OCI-M2 (cell line): ENCODE results near the gene DIP2B.

Experiments used
- DNase-seq: peaks from one replicate; lab custom pipeline; 2025; ENCODE audit not compliant: unreplicated experiment; lab: John Stamatoyannopoulos, UW

Gene DIP2B

DNA sequence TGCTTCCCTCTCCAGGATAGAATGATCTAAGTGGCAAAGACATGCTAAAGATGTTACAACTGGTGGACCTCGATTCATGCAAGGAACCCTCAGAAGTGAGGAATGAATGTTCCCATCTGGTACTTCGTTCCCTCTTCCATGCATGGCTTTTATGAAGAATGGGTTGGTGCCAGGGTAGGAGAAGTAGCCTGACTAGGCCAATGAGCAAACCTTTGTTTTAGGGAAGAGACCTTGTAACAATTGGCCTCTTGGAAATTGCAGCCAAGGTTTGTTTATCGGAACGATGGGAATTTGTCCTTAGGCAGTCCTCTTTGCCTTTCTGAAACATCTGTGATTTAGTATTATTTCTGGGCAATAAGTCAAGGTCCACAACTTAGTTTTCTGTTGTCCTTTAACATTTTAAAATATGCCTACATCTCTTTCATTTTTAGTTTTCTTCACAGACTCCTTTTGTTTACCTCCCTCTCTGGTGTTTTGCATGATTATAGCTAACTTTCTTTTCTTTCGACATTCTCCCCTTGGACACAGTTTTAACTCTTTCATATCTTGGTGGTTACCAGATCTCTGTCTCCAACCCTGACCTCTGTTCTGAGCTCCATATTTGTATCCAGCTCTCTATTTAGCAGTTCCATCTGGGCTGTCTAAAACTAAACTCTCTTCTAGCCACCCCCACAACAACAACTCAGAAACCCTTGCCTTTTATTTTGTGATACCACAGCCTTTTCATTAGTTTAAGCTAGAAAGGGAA is 70.0 kb downstream of the DIP2B start:
- no peak for DNase-seq

DNA sequence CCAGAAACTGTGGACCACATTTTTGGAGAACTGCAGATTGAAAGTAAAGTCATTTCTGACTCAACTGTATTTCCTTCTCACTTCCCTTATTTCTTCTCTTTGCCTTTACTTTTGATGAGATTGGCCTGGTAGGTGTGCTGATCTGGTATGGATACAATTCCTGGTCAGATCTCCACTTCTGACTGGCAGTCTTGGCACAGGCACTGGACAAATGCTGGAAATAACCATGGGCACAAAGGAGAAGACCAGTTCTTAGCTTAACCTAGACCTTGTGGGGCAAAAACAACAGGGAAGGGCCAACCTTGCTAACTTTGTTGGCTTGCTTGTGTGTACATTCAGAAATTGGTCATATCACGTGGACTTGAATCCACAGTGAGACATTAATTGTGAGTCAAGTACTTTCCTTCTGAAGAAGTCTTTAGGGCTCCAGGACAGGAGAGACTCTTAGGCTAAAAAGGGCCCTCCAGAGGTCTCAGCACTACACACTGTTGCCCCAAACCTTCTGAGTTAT is 75.0 kb downstream of the DIP2B start:
- no peak for DNase-seq

DNA sequence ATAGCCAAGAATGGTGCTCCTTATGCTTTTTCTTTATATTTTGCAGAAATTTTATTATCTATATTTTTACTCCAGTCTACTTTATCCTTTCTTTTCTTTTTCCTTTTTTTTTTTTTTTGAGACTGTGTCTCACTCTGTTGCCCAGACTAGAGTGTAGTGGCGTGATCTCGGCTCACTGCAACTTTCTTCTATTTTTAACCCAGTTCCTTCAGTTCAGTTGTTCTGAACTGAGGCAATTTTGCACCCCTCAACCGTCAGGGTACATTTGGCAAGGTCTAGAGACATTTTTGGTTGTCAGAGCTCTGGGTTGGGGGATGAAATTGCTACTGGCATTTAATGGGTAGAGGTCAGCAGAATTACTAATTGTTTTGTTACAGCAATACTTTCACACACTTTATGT is 75.7 kb downstream of the DIP2B start:
- no peak for DNase-seq

DNA sequence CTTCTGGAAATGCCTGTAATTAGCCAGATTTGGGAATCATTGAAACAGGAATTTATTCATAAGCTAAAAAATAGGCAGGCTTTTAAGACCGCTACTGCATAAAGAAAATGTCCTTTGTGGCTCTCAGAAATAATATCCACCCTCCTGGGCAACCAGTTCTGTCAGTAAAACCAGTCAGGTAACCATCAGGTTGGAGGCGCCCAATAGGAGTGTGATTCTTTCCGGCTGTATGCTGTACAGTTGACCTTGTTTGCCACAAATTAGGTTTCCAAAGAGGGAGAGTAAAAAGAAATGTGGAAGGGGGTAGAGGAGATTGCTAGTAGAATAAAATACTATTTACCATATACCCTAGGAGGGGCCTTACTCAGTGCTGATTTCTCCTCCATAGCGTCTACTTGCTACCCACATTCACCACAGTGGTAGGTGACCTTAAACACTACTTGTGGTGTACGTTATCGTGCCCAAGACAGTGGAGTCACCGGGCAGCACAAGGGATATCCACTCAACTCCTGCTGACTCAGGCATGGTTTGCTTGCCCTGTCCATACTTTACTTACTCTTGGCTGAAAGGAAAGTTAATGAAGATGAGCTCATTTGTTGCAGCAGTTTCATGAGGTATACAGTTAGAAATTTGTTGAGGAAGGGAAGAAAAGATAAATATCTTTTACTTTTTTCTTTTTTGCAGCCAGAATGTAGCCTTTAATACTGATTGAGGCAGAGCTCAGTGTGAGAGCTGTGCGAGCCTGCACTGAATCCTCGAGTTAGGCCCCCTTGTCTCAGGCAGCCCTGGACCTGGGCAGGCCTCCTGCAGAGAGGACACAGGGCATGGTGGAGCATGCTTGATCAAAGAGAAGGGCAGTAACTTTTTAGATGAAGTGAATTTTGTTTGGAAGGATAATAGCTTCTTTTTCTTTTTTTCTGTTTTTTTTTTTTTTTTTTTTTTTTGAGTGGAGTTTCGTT is 76.7 kb downstream of the DIP2B start:
- DNase-seq, result no peak

DNA sequence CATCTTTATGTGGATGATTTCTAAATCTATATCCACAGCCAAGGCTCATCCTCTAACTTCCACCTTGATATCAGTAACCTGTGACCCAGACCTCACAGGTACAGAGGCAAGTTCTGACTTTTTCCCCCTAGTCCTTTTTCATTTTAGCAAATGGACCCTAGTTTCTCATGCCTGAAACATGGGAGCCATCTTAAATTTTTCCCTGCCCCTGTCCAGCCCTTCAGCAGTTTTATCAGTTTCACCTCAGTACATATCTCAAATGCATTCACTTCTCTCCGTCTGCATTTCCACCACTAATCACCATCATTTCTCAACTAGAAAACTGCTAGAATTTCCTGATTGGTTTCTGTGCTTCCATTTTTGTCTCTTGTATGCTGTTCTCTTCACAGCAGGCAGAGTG is 79.3 kb downstream of the DIP2B start:
- no peak for DNase-seq

DNA sequence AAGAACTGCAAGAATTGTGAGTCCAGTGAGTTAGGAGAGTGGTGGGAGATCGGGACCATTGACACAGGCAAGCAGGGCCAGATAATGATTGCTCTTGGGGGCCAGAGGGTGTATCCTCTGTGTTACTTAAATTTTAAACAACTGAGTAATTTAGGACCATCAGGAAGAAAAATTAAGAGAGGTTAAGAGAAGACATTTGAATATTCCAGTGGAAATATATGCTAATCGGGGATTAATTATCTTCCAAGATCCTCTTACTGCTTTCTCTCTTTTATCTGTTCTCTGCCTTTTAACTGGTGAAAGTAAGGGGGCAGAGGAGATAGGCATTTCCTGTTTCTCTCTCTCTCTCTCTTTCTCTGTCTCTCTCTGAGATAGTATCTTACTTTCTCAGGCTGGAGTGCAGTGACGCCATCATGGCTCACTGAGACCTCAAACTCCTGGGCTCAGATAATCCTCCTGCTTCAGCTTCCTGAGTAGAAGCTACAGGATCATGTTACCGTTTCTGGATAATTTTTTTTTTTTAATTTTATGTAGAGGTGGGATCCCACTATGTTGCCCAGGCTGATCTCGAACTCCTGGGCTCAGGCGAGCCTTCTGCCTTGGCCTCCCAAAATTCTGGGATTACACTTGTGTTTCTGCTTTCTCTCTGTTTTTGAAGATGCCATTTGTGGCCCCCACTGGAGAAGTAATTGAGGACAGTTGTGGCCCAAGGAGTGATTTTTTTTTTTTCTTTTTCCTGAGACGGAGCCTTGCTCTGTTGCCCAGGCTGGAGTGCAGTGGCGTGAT is 85.1 kb downstream of the DIP2B start:
- peak; percentile 49 for DNase-seq

DNA sequence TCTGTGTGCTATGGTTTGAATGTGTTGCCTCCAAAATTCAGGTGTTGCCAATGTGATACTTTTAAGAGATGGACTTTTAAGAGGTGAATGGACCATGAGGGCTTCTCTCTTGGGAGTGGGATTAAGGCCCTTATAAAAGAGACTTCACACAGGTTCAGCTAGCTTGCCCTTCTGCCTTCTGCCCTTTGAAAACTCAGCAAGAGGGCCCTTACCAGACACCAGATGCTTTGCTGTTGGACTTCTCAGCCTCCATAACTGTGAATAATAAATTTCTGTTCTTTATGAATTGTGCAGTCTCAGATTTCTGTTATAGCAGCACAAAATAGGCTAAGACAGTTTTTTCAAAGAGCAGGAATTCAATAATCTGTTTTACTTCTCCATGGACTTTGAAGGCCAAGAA is 86.1 kb downstream of the DIP2B start:
- no peak for DNase-seq

DNA sequence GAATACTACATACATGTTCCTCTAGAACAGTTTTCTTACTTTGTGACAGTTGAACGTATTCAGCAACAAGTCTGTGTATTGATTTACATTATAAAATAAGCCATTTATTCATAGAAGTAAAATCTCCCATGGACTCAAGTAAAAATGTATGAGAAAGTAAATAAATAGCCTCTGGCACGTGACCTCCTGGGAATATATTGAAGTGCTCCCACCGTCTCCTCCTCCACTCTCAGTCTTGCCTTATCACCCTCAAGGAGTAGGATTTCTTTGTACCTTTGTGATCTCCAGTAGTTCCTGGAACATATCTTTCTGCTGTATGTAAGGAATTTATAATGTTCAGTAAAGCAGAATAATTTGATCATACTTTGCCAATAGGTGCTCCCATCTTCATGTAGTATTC is 90.9 kb downstream of the DIP2B start:
- DNase-seq, result no peak

DNA sequence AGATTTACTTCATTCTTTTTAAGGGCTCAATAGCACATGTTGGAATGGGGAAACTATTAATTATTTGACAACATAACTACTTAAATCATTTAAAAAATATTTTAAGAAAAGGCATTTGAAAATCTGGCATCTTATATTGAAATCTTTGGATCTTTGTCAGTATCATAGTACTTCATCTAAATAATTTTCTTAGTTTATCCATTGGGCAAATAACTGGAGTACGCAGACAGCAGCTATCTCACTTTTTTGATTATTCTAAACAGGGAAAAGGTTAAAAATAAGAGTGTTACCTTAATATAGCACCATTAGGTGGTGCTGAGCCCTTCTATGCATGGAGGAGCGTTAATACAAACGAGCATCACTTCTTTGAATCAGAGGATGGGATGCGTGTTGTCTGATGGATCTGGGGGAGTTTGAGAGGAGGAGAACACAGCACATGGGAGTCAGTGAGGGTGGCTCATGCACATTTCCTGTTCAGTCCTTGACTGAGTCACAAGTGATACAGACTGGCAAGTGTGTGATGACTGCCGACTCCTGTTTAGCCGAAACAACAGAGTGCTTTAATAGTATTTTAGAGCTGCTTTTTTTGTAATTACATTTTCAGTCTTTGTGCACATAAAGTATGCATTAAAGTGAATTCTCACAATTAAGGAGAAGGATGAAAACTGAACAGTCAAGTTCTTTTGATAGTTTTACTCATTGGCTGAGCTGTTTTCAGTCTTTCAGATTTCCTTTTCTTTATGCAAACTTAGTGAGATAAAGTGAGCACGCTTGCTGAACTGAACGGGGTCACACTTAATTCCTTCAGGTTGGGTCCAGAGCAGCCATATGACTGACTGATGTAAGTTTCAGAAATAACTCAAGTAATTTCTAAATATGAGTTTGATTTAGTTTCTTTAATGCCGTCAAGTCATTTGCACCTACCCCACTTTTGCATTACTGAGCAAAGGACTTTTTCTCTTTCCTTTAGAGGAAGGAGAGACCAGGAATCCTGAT is 92.7 kb downstream of the DIP2B start:
- no peak for DNase-seq

DNA sequence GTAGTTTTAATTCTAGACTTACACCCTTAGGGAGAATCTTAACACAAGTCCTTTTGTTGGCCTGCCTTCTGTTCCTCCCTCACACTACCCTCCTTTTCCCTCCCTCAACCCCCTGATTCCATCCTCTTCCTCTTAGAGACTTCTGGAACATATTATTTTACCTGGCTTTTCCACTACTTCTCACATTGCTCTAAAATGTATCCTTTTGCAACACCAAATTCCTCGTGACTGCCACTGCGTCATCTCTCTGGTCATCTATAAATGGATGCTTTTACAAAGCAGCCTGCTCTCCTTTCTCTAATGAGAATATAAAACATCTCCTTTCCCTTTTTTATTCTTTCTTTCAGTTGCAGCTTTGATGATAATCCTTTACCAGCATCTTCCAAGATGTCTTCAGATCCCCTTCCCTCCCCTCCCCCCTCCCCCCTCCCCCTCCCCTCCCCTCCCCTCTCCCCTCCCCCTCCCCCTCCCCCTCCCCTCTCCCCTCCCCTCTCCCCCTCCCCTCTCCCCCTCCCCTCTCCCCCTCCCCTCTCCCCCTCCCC is 93.6 kb downstream of the DIP2B start:
- DNase-seq, result no peak

DNA sequence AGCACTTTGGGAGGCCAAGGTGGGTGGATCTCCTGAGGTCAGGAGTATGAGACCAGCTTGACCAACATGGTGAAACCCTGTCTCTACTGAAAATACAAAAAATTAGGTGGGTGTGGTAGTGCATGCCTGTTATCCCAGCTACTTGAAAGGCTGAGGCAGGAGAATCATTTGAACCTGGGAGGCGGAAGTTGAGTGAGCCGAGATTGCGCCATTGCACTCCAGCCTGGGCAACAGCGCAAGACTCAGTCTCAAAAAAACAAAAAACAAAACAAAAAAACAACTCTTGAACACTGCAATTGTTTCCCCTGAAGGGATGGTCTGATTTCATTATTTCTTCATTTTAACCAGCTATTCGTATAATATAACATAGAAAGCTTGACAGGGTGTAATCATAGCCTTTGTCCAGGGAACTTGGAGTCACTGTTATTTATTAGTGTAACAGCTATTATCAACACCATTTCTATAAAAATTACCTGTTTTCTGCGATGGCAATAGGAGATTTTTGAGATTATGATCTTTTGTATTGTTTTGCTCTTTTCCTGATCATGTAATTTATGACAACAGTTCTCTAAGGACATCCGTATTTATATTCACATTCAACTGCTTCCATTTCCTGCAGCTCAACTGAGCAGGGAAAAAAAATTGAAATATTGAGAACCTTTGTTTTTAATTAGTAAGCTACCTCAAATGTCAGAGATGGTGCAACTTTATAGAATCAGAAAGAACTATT is 94.7 kb downstream of the DIP2B start:
- DNase-seq, result no peak

DNA sequence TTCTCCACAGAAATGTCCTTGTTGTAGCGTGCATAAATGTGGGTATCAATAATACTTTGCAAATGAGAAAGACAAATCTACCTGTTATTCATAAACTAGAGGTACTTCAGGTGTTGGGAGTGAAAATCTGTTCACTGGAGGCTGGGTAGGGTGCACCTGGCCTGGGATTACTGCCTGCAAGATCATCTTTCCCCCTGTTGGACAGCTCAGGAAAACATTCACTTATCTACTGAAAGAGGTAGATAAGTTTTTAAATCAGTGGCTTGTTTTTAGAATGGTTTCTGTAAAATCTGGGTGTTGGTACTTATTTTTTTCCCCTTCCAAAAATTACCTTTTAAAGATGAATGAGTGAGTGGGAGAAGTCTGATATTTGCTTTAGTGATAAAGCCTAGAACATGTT is 95.6 kb downstream of the DIP2B start:
- DNase-seq, result no peak

DNA sequence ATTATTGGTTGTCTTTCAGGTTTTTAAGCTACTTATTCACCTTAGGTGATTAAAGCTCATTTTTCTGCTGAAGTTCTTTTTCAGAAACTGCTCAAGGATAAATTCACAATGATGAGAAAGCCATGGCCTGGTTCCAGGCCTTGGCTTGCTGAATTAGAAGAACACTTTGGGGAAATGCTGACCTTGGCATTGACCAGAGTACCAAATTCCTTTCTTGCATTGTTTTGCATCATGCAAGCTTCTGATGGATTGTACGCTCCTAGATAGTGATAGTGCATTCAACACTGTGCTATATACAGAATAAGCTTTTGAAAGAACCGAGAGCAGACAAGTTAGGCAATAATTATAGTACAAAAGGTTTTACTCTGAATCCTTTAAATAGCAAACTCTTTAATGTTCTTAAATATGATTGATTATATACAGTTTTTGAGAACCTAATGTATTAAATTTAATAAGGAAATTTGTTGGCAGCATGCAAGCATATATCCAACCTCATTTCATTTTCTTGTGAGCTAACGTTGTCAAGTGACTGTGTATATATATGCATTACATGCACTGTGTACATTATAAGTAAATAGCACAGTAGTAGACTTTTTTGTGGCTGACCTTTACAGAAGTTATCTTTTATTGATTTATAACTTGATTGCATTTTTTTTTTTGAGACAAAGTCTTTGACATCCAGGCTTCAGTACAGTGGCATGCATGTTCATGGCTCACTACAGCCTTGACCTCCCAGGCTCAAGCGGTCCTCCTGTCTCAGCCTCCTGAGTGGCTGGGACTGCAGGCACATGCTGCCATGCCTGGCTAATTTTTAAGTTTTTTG is 99.2 kb downstream of the DIP2B start:
- no peak for DNase-seq

DNA sequence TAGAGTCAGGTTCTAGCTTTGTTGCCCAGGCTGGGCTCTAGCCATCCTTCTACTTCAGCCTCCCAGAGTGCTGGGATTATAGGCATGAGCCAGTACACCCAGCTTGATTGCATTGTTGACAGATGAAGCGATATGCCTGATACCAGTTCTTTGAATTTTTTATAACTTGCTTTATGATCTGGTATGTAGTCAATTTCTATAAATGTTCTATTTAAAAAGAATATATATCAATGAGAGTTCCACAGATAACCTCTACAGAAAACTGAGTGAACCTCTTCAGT is 99.8 kb downstream of the DIP2B start:
- no peak for DNase-seq

DNA sequence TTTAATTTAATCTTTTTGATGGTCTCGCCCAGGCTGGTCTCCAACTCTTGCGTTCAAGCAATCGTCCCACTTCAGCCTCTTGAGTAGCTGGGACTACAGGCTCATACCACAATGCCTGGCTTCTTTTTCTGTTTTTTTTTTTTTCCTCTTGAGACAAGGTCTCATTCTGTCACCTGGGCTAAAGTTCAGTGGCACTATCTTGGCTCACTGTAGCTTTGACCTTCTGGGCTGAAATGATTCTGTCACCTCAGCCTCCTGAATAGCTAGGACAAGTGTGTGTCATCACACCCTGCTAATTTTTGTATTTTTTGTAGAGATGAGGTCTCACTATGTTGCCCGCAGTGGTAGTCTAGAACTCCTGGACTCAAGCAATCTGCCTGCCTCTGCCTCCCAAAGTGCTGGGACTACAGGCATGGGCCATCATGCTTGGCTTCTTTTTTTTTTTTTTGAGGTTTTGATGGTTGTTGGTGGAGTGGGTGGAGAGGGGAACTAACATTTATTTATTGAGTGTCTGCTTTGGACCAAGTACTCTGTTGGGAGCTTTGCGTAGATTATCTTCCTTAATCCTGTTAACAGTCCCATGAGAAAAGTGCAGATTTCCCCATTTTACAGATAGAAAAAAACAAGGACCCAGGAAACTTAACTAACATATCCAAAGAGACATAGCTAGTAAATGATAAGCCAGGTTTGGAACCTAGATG is 102.0 kb downstream of the DIP2B start:
- no peak for DNase-seq

DNA sequence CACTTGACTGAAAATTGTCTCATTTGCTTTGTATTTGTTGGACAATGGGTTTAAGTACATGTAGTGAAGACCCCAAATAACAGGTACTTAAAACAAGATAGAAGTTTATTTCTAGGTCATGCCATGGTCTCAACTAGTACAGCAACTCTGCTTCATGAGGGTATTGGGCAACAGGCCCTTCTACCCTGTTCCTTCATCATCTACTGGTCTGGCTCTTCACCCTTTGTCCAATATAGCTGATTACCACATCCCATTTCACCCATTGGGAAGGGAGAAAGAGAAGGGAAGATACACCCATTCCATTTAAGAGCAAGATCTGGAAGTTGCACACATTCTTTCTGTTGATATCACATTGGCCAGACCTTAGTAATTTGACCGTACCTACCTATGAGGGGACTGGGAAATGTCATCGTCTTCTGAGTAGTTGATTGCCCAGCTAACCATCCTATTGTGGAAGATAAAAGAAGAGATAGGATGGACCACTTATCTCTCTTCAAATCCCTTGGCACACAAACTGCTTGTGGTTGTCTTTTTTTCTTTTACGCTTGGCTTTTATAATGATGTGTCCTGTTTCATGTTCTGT is 104.6 kb downstream of the DIP2B start:
- DNase-seq, result no peak

DNA sequence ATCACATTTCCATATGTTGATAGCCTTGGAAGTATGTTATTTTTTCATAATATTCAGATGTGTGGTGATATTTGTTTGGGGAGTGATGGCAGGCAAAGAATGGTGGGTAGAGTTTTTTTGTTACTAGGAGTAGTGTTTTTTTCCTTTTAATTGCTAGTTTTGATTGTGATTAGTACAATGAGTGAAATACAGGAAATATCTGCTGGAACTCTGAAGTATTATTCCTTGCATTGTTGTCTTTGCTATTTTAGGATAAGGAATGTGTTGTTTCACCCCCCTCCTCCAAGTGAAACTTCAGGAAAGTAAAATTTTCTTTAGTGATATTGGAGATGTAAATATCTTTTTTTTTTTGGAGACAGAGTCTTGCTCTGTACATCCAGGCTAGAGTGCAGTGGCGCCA is 105.4 kb downstream of the DIP2B start:
- no peak for DNase-seq
